Fibroblast of lung (primary cell): Measurements from ENCODE around the gene KIAA1191. TPM values are rescaled to one million over a fixed set of nuclear protein-coding genes. Genes with fewer than 3 reads are reported as not detected.
A peak's percentile ranks its signal among the peaks of the same experiment; 100 is the strongest.

Source experiments
- DNase-seq, 2 donors: peaks; one replicate each; pipeline versions ENCODE4 v3.0.0 to v3.0.0-alpha.2; 2010; ENCODE audit warnings: low read depth in 2 of 2
- H2AFZ ChIP-seq: 2 replicates; pipeline ENCODE4 v1.5.1; 2012; ENCODE audit warnings: low read length, control low read depth, inconsistent platforms
- H3K27ac ChIP-seq: 2 replicates; pipeline ENCODE4 v1.5.1; 2011; ENCODE audit warnings: low read length, control low read depth; ENCODE audit not compliant: insufficient read depth
- H3K27me3 ChIP-seq: 2 replicates; pipeline ENCODE4 v1.5.1; 2011; ENCODE audit warnings: mild to moderate bottlenecking, low read length; ENCODE audit not compliant: control insufficient read depth, insufficient read depth
- H3K36me3 ChIP-seq: 2 replicates; pipeline ENCODE4 v1.5.1; 2011; ENCODE audit warnings: low read length; ENCODE audit not compliant: control insufficient read depth, insufficient read depth
- H3K4me1 ChIP-seq: 2 replicates; pipeline ENCODE4 v1.5.1; 2011; ENCODE audit warnings: low read length; ENCODE audit not compliant: control insufficient read depth, insufficient read depth; ENCODE audit errors: extremely low read depth
- H3K4me2 ChIP-seq: 2 replicates; pipeline ENCODE4 v1.5.1; 2011; ENCODE audit warnings: low read length, control low read depth; ENCODE audit not compliant: insufficient read depth; ENCODE audit errors: extremely low read depth
- H3K4me3 ChIP-seq, 4 experiments: fragments of 200-600 bp in 1 of 4; sonication (generic) in 1 of 4; replicated peaks in 1 of 4; 2 replicates each; pipeline ENCODE4 v1.5.1; 2011 to 2016; ENCODE audit warnings: low read length in 4 of 4, low read depth in 3 of 4, mild to moderate bottlenecking in 3 of 4, control low read depth in 2 of 4, inconsistent platforms in 1 of 4, mixed read lengths in 1 of 4; ENCODE audit not compliant: insufficient read depth in 1 of 4; ENCODE audit errors: control extremely low read depth in 1 of 4
- H3K79me2 ChIP-seq: 2 replicates; pipeline ENCODE4 v1.5.1; 2012; ENCODE audit warnings: mild to moderate bottlenecking, low read length, inconsistent platforms; ENCODE audit not compliant: control insufficient read depth, insufficient read depth
- H3K9ac ChIP-seq: 2 replicates; pipeline ENCODE4 v1.5.1; 2011; ENCODE audit warnings: mild to moderate bottlenecking, low read length, control low read depth; ENCODE audit not compliant: insufficient read depth
- H3K9me3 ChIP-seq: 2 replicates; pipeline ENCODE4 v1.5.1; 2012; ENCODE audit warnings: low read depth, low read length; ENCODE audit not compliant: control insufficient read depth, insufficient read depth
- H4K20me1 ChIP-seq: 2 replicates; pipeline ENCODE4 v1.5.1; 2011; ENCODE audit warnings: low read length; ENCODE audit not compliant: control insufficient read depth, insufficient read depth; ENCODE audit errors: extremely low read depth
- EZH2 ChIP-seq: IDR thresholded peaks from 2 replicates; pipeline ENCODE4 v1.5.1; 2012; ENCODE audit warnings: low read length, control low read depth, mild to moderate bottlenecking; ENCODE audit errors: missing control alignments
- polyA plus RNA-seq, 2 donors: library from polyadenylated mRNA; depleted of rRNA in 1 of 2; stranded (reverse) in 1 of 2; unstranded in 1 of 2; fragments of >200 nt; gene quantifications; 2 replicates each; pipeline ENCODE4 v1.2.1, GENCODE V29; 2011 to 2012; ENCODE audit warnings: missing spikeins in 1 of 2
- total RNA-seq: library from RNA; depleted of rRNA; stranded (reverse); fragments of >200 nt; gene quantifications from 2 replicates; pipeline ENCODE4 v1.2.1, GENCODE V29; 2014
- TF ChIP-seq, protein P1 (sequence below), 2 donors: IDR thresholded peaks in 1 of 2; conservative IDR thresholded peaks in 1 of 2; 1 replicate in 1 of 2; 2 replicates in 1 of 2; pipeline ENCODE4 v1.5.1; 2011 to 2012; ENCODE audit warnings: low read length in 2 of 2, control low read depth in 1 of 2, inconsistent platforms in 1 of 2, low read depth in 1 of 2, mild to moderate bottlenecking in 1 of 2

Gene KIAA1191
- total and polyA plus RNA-seq, 2 donors (not counting 1 experiment from before 2014, with no cell fraction given): 89.5 to 101 TPM

DNA sequence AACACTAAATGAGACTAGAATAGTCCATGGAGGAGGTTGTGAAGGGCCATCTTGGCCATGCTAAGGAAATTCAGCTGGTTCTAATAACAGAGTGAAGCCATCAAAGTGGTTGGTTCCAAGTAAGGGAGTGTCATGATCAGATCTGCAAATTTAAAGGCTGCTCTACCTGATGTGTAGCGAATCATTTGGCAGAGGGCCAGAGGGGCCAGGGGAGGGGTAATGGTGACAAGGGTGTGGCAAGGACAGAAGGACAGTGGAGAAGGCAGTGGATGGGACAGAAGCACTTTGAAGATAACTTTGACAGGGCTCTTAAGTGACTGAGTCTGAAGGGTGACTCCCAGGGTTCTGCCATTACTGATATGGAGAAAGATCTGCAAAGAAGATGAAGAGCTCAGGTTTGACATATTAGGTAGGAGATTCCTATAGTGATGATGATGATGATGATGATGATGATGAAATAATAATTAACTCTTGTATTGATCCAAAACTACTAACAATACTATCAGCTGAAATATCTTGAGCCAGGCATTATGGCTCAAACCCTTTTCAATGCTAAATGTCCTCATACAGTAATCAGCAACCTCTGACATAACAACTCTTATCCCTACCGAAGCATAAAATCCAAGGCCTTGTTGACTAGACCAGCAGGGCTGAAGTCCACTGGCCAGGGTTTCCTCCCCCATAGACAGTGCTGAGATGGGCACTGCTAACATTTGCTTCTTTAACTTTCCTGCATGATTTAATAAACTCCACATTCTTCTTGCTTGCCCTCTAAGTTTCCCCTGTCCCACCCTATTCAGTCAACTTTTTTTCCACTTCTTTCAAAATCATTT lies 20.0 kb downstream of the KIAA1191 start:
- Histone ChIP-seq H3K9ac (no peak overlapping the region), H3K27me3 (no peaks in the 10 kb centered on the region), H3K4me3 (no peak overlapping the region), H3K79me2 (no peaks in the 10 kb centered on the region), H2AFZ (no peak overlapping the region), H3K9me3 (no peaks in the 10 kb centered on the region), H3K36me3 (peaks cover 3% of the 10 kb centered on the region), H3K4me2 (no peak overlapping the region), H3K4me1 (no peaks in the 10 kb centered on the region), H4K20me1 (no peaks in the 10 kb centered on the region), H3K27ac (no peak overlapping the region)
- DNase-seq: no peak
- TF ChIP-seq, protein P1, sequence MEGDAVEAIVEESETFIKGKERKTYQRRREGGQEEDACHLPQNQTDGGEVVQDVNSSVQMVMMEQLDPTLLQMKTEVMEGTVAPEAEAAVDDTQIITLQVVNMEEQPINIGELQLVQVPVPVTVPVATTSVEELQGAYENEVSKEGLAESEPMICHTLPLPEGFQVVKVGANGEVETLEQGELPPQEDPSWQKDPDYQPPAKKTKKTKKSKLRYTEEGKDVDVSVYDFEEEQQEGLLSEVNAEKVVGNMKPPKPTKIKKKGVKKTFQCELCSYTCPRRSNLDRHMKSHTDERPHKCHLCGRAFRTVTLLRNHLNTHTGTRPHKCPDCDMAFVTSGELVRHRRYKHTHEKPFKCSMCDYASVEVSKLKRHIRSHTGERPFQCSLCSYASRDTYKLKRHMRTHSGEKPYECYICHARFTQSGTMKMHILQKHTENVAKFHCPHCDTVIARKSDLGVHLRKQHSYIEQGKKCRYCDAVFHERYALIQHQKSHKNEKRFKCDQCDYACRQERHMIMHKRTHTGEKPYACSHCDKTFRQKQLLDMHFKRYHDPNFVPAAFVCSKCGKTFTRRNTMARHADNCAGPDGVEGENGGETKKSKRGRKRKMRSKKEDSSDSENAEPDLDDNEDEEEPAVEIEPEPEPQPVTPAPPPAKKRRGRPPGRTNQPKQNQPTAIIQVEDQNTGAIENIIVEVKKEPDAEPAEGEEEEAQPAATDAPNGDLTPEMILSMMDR (conservative IDR thresholded peaks at IDR 0.05 in 1 of 2, IDR thresholded peaks at IDR 0.05 in 1 of 2; ENCODE audit: low read depth in 1 of 2, low read length in 2 of 2): no peak
- no peak for TF ChIP-seq EZH2

DNA sequence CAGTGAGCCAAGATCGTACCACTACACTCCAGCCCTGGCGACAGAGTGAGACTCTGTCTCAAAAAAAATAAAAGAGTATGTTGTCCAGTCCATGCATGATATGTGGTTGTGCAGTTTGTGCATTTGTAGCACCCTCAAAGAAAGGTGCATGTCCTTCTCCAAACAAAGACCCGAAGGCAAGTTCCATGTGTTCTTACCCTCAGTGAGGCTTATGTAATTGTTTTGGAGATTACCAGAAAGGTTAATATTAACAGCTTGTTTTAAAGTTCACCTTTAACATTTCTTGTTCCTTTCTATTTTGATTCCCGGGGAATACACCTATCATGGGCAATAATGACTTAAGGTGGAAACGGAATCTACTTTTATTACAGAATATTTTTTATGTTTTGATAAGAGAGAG lies 22.3 kb downstream of the KIAA1191 start:
- no peak overlapping the region for H3K9ac ChIP-seq
- H3K4me2 ChIP-seq: no peak overlapping the region
- DNase-seq: no peak
- no peaks in the 10 kb centered on the region for H3K79me2 ChIP-seq
- no peak for TF ChIP-seq EZH2
- TF ChIP-seq, protein P1 (conservative IDR thresholded peaks at IDR 0.05 in 1 of 2, IDR thresholded peaks at IDR 0.05 in 1 of 2; ENCODE audit: low read depth in 1 of 2, low read length in 2 of 2): no peak
- no peak overlapping the region for H2AFZ ChIP-seq
- no peaks in the 10 kb centered on the region for H3K36me3 ChIP-seq
- H3K4me3 ChIP-seq: no peak overlapping the region
- H3K27me3 ChIP-seq: no peaks in the 10 kb centered on the region
- no peaks in the 10 kb centered on the region for H3K4me1 ChIP-seq
- H4K20me1 ChIP-seq: no peaks in the 10 kb centered on the region
- no peak overlapping the region for H3K27ac ChIP-seq
- no peaks in the 10 kb centered on the region for H3K9me3 ChIP-seq

DNA sequence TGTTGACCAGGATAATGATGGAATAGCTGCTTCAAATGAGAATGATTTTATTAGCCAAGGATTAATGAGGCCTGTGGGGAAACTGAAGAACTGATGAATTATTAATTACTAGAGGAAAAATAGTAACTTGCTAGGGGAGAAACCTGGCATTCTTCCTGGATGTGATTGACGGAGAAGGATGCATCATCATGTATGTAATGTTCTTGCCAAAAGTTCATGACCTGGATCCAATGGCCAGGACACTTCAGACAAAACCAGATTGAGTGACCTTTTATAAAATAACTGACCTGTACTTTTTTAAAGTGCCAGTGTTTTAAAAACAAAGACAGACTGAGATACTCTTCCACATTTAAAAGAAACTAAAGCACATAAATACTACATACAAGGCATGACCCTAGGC lies 23.7 kb downstream of the KIAA1191 start:
- peak in 1 of 2 donors; percentile 17 for DNase-seq
- TF ChIP-seq, protein P1 (conservative IDR thresholded peaks at IDR 0.05 in 1 of 2, IDR thresholded peaks at IDR 0.05 in 1 of 2; ENCODE audit: low read depth in 1 of 2, low read length in 2 of 2): no peak
- no peak for TF ChIP-seq EZH2
- no peaks in the 10 kb centered on the region for H3K27me3 ChIP-seq
- H3K4me3 ChIP-seq: no peak overlapping the region
- no peaks in the 10 kb centered on the region for H3K4me1 ChIP-seq
- H3K27ac ChIP-seq: no peak overlapping the region
- H3K4me2 ChIP-seq: no peak overlapping the region
- no peaks in the 10 kb centered on the region for H4K20me1 ChIP-seq
- H2AFZ ChIP-seq: no peak overlapping the region
- no peak overlapping the region for H3K9ac ChIP-seq
- H3K79me2 ChIP-seq: no peaks in the 10 kb centered on the region
- H3K9me3 ChIP-seq: no peaks in the 10 kb centered on the region
- H3K36me3 ChIP-seq: no peaks in the 10 kb centered on the region
